Stomach smooth muscle (tissue), 2 donors: Measurements from ENCODE around the gene CNTF.

Experiments
- H3K27ac ChIP-seq: one replicate; pipeline ENCODE4 v1.7.0; 2013; ENCODE audit warnings: mild to moderate bottlenecking, low read length, inconsistent platforms
- H3K27me3 ChIP-seq, 2 donors: one replicate each; pipeline ENCODE4 v1.7.0; 2013; ENCODE audit warnings: low read length in 2 of 2; ENCODE audit not compliant: insufficient read depth in 2 of 2, control insufficient read depth in 1 of 2
- H3K36me3 ChIP-seq, 2 donors: one replicate each; pipeline ENCODE4 v1.7.0; 2013; ENCODE audit warnings: low read length in 2 of 2; ENCODE audit not compliant: control insufficient read depth in 2 of 2, insufficient read depth in 2 of 2
- H3K4me1 ChIP-seq: one replicate; pipeline ENCODE4 v1.7.0; 2013; ENCODE audit warnings: low read length; ENCODE audit not compliant: control insufficient read depth, insufficient read depth
- H3K4me3 ChIP-seq, 2 donors: one replicate each; pipeline ENCODE4 v1.7.0; 2013; ENCODE audit warnings: low read length in 2 of 2
- H3K9ac ChIP-seq, 2 donors: one replicate each; pipeline ENCODE4 v1.7.0; 2013; ENCODE audit warnings: low read length in 2 of 2, mild to moderate bottlenecking in 1 of 2
- H3K9me3 ChIP-seq, 2 donors: one replicate each; pipeline ENCODE4 v1.7.0; 2013; ENCODE audit warnings: low read length in 2 of 2; ENCODE audit not compliant: control insufficient read depth in 2 of 2
- donor health status: healthy.
- donor health status: Pancreatic carcinoma.

Gene CNTF

GRCh38 chr11:58606930-58607714 is 15.3 kb upstream of the CNTF start:
- H3K27ac ChIP-seq, result no peak overlapping the region
- no peak overlapping the region for H3K9ac ChIP-seq
- no peaks in the 10 kb centered on the region for H3K9me3 ChIP-seq
- no peaks in the 10 kb centered on the region for H3K4me1 ChIP-seq
- peaks cover 7 to 25% of the 10 kb centered on the region in 2 donors for H3K36me3 ChIP-seq
- no peaks in the 10 kb centered on the region for H3K27me3 ChIP-seq
- H3K4me3 ChIP-seq, result no peak overlapping the region

GRCh38 chr11:58608331-58608730 is 14.1 kb upstream of the CNTF start:
- H3K9me3 ChIP-seq, result no peaks in the 10 kb centered on the region
- H3K4me3 ChIP-seq, result no peak overlapping the region
- no peaks in the 10 kb centered on the region for H3K4me1 ChIP-seq
- no peaks in the 10 kb centered on the region for H3K27me3 ChIP-seq
- no peak overlapping the region for H3K9ac ChIP-seq
- H3K36me3 ChIP-seq, result peaks cover 17 to 31% of the 10 kb centered on the region in 2 donors
- no peak overlapping the region for H3K27ac ChIP-seq

- Histone ChIP-seq H3K9ac (no peak overlapping the region), H3K4me3 (no peak overlapping the region), H3K27me3 (no peaks in the 10 kb centered on the region), H3K27ac (no peak overlapping the region), H3K36me3 (peaks cover 24 to 43% of the 10 kb centered on the region in 2 donors), H3K4me1 (no peaks in the 10 kb centered on the region), H3K9me3 (no peaks in the 10 kb centered on the region)
Observed at GRCh38 chr11:58609723-58610122, 12.7 kb upstream of the CNTF start.

- Histone ChIP-seq H3K4me1 (no peaks in the 10 kb centered on the region), H3K27ac (no peak overlapping the region), H3K4me3 (no peak overlapping the region), H3K9ac (no peak overlapping the region), H3K27me3 (no peaks in the 10 kb centered on the region), H3K36me3 (peaks cover 40 to 64% of the 10 kb centered on the region in 2 donors), H3K9me3 (no peaks in the 10 kb centered on the region)
Observed at GRCh38 chr11:58613228-58613627, 9.2 kb upstream of the CNTF start.

- no peak overlapping the region for H3K27ac ChIP-seq
- H3K27me3 ChIP-seq, result no peaks in the 10 kb centered on the region
- H3K9me3 ChIP-seq, result no peaks in the 10 kb centered on the region
- H3K4me3 ChIP-seq, result no peak overlapping the region
- peaks cover 38 to 61% of the 10 kb centered on the region in 2 donors for H3K36me3 ChIP-seq
- no peaks in the 10 kb centered on the region for H3K4me1 ChIP-seq
- H3K9ac ChIP-seq, result no peak overlapping the region
Observed at GRCh38 chr11:58615559-58615958, 6.9 kb upstream of the CNTF start.

GRCh38 chr11:58616594-58616993 is 5.9 kb upstream of the CNTF start:
- Histone ChIP-seq H3K36me3 (peaks cover 36 to 52% of the 10 kb centered on the region in 2 donors), H3K4me3 (no peak overlapping the region), H3K9ac (no peak overlapping the region), H3K27me3 (no peaks in the 10 kb centered on the region), H3K27ac (no peak overlapping the region), H3K9me3 (no peaks in the 10 kb centered on the region), H3K4me1 (no peaks in the 10 kb centered on the region)

- Histone ChIP-seq H3K36me3 (peaks cover 26 to 44% of the 10 kb centered on the region in 2 donors), H3K4me1 (no peaks in the 10 kb centered on the region), H3K4me3 (no peak overlapping the region), H3K9me3 (no peaks in the 10 kb centered on the region), H3K27me3 (no peaks in the 10 kb centered on the region), H3K9ac (no peak overlapping the region), H3K27ac (no peak overlapping the region)
Observed at GRCh38 chr11:58617976-58618557, 4.4 kb upstream of the CNTF start.

GRCh38 chr11:58621586-58622262 is 741 bp upstream of the CNTF start:
- Histone ChIP-seq H3K36me3 (peaks cover 26 to 35% of the 10 kb centered on the region in 2 donors), H3K27ac (no peak overlapping the region), H3K27me3 (no peaks in the 10 kb centered on the region), H3K9ac (peak overlapping the region in 1 of 2 donors; percentile 13), H3K4me3 (no peak overlapping the region), H3K9me3 (no peaks in the 10 kb centered on the region), H3K4me1 (no peaks in the 10 kb centered on the region)

GRCh38 chr11:58625086-58625485 is 2.6 kb downstream of the CNTF start:
- H3K36me3 ChIP-seq, result peaks cover 14 to 16% of the 10 kb centered on the region in 2 donors
- no peak overlapping the region for H3K4me3 ChIP-seq
- H3K9me3 ChIP-seq, result no peaks in the 10 kb centered on the region
- no peaks in the 10 kb centered on the region for H3K4me1 ChIP-seq
- no peak overlapping the region for H3K9ac ChIP-seq
- no peak overlapping the region for H3K27ac ChIP-seq
- no peaks in the 10 kb centered on the region for H3K27me3 ChIP-seq

GRCh38 chr11:58625826-58626460 is 3.5 kb downstream of the CNTF start:
- H3K4me1 ChIP-seq, result no peaks in the 10 kb centered on the region
- peaks cover 14 to 16% of the 10 kb centered on the region in 2 donors for H3K36me3 ChIP-seq
- H3K27me3 ChIP-seq, result no peaks in the 10 kb centered on the region
- no peaks in the 10 kb centered on the region for H3K9me3 ChIP-seq
- no peak overlapping the region for H3K27ac ChIP-seq
- no peak overlapping the region for H3K4me3 ChIP-seq
- no peak overlapping the region for H3K9ac ChIP-seq
